Fibroblast of peridontal ligament (primary cell): Measurements from ENCODE around the gene B2M.
A peak's percentile ranks its signal among the peaks of the same experiment; 100 is the strongest.
"Not testable (repeated sequence)": the region's sequence is repeated elsewhere in the genome, so short reads cannot be mapped to it uniquely, and the experiment has no call there.

Experiments
- DNase-seq: peaks from one replicate; pipeline ENCODE4 v3.0.0-alpha.2; 2010; ENCODE audit errors: extremely low read depth

B2M gene

GRCh38 chr15:44698641-44699040, 12.7 kb upstream of the B2M start:
- DNase-seq = no peak

- not testable (repeated sequence) for DNase-seq
Measured at GRCh38 chr15:44700676-44701075, 10.6 kb upstream of the B2M start.

GRCh38 chr15:44705986-44706385, 5.3 kb upstream of the B2M start:
- no peak for DNase-seq

GRCh38 chr15:44706401-44706800, 4.9 kb upstream of the B2M start:
- DNase-seq = no peak

GRCh38 chr15:44706946-44707636, 4.2 kb upstream of the B2M start:
- no peak for DNase-seq

GRCh38 chr15:44710236-44711095, 851 bp upstream of the B2M start:
- DNase-seq = peak; percentile 51

GRCh38 chr15:44711743-44712345, 527 bp downstream of the B2M start:
- peak; percentile 30 for DNase-seq

GRCh38 chr15:44712346-44713005, 1.2 kb downstream of the B2M start:
- DNase-seq = peak; percentile 86

GRCh38 chr15:44713006-44713966, 2.0 kb downstream of the B2M start:
- peak; percentile 52 for DNase-seq

GRCh38 chr15:44715142-44715796, 4.0 kb downstream of the B2M start:
- DNase-seq = no peak

GRCh38 chr15:44715797-44716334, 4.5 kb downstream of the B2M start:
- no peak for DNase-seq

- DNase-seq = no peak
Measured at GRCh38 chr15:44716983-44717602, 5.8 kb downstream of the B2M start.

- no peak for DNase-seq
Measured at GRCh38 chr15:44718180-44718926, 7.0 kb downstream of the B2M start.

GRCh38 chr15:44718927-44719292, 7.6 kb downstream of the B2M start:
- no peak for DNase-seq

- DNase-seq = peak; percentile 37
Measured at GRCh38 chr15:44719293-44719999, 8.1 kb downstream of the B2M start.

- not testable (repeated sequence) for DNase-seq
Measured at GRCh38 chr15:44720000-44720435, 8.7 kb downstream of the B2M start.

GRCh38 chr15:44720460-44721176, 9.3 kb downstream of the B2M start:
- no peak for DNase-seq

- DNase-seq = no peak
Measured at GRCh38 chr15:44722011-44722410, 10.7 kb downstream of the B2M start.
